Endothelial cell of umbilical vein (primary cell): ENCODE data around the gene NDUFAF8.

ENCODE experiments used
- POLR2AphosphoS5 ChIP-seq: IDR thresholded peaks from 2 replicates; pipeline ENCODE4 v1.6.1; 2012; ENCODE audit warnings: low read depth, mild to moderate bottlenecking, control low read depth, low read length, moderate library complexity; ENCODE audit not compliant: insufficient read depth
- TF ChIP-seq, protein P1 (sequence below), 2 donors: IDR thresholded peaks; 1 replicate in 1 of 2; 2 replicates in 1 of 2; pipeline ENCODE4 v1.5.1; 2011; ENCODE audit warnings: low read length in 2 of 2, mild to moderate bottlenecking in 2 of 2, moderate library complexity in 2 of 2, control low read depth in 1 of 2, inconsistent platforms in 1 of 2, low read depth in 1 of 2; ENCODE audit not compliant: insufficient read depth in 1 of 2; ENCODE audit errors: extremely low read depth in 1 of 2

- TF ChIP-seq, protein P1, sequence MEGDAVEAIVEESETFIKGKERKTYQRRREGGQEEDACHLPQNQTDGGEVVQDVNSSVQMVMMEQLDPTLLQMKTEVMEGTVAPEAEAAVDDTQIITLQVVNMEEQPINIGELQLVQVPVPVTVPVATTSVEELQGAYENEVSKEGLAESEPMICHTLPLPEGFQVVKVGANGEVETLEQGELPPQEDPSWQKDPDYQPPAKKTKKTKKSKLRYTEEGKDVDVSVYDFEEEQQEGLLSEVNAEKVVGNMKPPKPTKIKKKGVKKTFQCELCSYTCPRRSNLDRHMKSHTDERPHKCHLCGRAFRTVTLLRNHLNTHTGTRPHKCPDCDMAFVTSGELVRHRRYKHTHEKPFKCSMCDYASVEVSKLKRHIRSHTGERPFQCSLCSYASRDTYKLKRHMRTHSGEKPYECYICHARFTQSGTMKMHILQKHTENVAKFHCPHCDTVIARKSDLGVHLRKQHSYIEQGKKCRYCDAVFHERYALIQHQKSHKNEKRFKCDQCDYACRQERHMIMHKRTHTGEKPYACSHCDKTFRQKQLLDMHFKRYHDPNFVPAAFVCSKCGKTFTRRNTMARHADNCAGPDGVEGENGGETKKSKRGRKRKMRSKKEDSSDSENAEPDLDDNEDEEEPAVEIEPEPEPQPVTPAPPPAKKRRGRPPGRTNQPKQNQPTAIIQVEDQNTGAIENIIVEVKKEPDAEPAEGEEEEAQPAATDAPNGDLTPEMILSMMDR (IDR thresholded peaks at IDR 0.05; ENCODE audit: extremely low read depth in 1 of 2, insufficient read depth in 1 of 2, low read depth in 1 of 2, low read length in 2 of 2), result no peak
- TF ChIP-seq POLR2AphosphoS5, result no peak
Measured at GRCh38 chr17:81256616-81257015, 17.5 kb downstream of the NDUFAF8 start.
